HG03575 (cell line): ENCODE data around the gene LOXL4.

Experiments
- ATAC-seq: cut with Tn5 transposase; IDR thresholded peaks from one replicate; pipeline ENCODE4 v1.9.1; 2021; ENCODE audit not compliant: unreplicated experiment, insufficient number of reproducible peaks, low FRiP score; ENCODE audit errors: extremely low read depth

The LOXL4 gene

GRCh38 chr10:98267069-98267893 lies 713 bp downstream of the LOXL4 start:
- ATAC-seq, result no peak

GRCh38 chr10:98266647-98267046 lies 1.3 kb downstream of the LOXL4 start:
- no peak for ATAC-seq

- ATAC-seq, result no peak
Observed at GRCh38 chr10:98265403-98266378, 2.3 kb downstream of the LOXL4 start.

GRCh38 chr10:98264378-98265065 lies 3.5 kb downstream of the LOXL4 start:
- no peak for ATAC-seq

GRCh38 chr10:98263088-98263487 lies 4.9 kb downstream of the LOXL4 start:
- no peak for ATAC-seq

GRCh38 chr10:98262571-98262970 lies 5.4 kb downstream of the LOXL4 start:
- ATAC-seq, result no peak

- ATAC-seq, result no peak
Observed at GRCh38 chr10:98261436-98262277, 6.3 kb downstream of the LOXL4 start.

GRCh38 chr10:98260752-98261151 lies 7.2 kb downstream of the LOXL4 start:
- no peak for ATAC-seq

GRCh38 chr10:98260350-98260749 lies 7.6 kb downstream of the LOXL4 start:
- no peak for ATAC-seq

GRCh38 chr10:98259606-98260315 lies 8.2 kb downstream of the LOXL4 start:
- ATAC-seq, result no peak

- no peak for ATAC-seq
Observed at GRCh38 chr10:98258683-98259454, 9.1 kb downstream of the LOXL4 start.

GRCh38 chr10:98257961-98258360 lies 10.0 kb downstream of the LOXL4 start:
- no peak for ATAC-seq

- no peak for ATAC-seq
Observed at GRCh38 chr10:98257198-98257597, 10.8 kb downstream of the LOXL4 start.

- no peak for ATAC-seq
Observed at GRCh38 chr10:98256692-98257091, 11.3 kb downstream of the LOXL4 start.

GRCh38 chr10:98255146-98255877 lies 12.7 kb downstream of the LOXL4 start:
- no peak for ATAC-seq

- no peak for ATAC-seq
Observed at GRCh38 chr10:98254234-98254974, 13.6 kb downstream of the LOXL4 start.
